GM18507 (cell line): ENCODE results near the gene PHLDB1.
"Not testable (repeated sequence)": the region's sequence is repeated elsewhere in the genome, so short reads cannot be mapped to it uniquely, and the experiment has no call there.

Experiments used
- DNase-seq: peaks from one replicate; pipeline ENCODE4 v3.0.0; 2011; ENCODE audit warnings: low read depth; ENCODE audit not compliant: insufficient read length; ENCODE audit errors: extremely low spot score
- FAIRE-seq: peaks from 2 replicates; lab custom pipeline; 2011; peaks lifted over from hg19 to GRCh38; lab: Jason Lieb, UNC

The PHLDB1 gene

DNA sequence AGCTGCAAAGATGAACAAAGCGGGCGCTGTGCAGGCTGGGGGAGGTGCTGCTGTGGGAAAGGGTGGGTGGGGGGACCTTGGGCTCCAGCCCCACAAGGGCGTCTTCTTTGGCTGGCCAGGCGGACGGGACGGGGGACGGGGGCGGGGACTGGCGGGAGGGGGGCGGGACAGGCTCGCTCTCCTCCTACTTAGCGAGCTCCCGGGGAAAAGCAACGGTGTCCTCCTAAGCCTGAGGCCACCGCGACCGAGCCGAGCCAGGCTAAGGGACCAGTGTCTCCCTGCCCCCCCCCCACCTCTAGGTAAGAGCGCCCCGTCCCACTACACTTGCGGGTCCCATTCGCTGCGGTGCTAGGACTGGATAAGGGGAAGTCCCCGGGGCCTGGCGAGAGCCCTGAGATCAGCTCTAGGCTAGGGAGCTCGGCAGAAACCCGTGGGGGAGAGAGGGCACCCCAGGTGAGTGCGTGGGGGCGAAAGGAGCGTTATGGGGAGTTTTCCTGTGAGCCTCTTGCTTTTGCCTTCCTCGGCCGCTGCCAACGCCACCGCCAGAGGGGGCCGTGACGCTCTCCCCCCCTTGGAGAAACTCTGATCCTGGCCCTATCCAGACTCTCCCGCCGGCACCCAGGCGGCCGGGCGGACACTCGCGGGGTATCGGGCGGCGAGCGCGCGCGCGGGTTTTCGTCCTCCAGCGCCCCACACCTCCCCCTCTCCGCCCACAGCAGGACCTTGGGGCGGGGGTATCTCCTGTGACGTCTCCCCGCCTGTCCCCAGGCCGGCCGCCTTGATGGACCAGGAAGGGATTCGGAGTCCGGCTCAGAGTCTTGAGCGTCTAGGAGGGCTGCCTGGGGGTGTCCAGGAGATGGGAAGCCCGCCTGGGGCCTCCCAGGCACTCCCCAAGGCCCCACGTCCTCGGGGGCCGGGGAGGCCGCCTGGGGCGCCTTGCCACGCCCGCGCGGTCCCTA is at the start of gene PHLDB1:
Gene PHLDB1 (plus strand): TSS at position 215 of the 959 bp plus-strand sequence. CDS start 6,222 bp downstream, outside the sequence.
- no peak for DNase-seq
- no peak for FAIRE-seq

DNA sequence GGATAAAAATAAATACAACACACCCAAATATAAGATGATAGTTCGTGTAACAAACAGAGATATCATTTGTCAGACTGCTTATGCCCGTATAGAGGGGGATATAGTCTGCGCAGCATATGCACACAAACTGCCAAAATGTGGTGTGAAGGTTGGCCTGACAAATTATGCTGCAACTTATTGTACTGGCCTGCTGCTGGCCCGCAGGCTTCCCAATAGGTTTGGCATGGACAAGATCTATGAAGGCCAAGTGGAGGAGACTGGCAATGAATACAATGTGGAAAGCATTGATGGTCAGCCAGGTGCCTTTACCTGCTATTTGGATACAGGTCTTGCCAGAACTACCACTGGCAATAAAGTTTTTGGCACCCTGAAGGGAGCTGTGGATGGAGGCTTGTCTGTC is 46.6 kb upstream of the PHLDB1 start:
- no peak for DNase-seq
- no peak for FAIRE-seq

DNA sequence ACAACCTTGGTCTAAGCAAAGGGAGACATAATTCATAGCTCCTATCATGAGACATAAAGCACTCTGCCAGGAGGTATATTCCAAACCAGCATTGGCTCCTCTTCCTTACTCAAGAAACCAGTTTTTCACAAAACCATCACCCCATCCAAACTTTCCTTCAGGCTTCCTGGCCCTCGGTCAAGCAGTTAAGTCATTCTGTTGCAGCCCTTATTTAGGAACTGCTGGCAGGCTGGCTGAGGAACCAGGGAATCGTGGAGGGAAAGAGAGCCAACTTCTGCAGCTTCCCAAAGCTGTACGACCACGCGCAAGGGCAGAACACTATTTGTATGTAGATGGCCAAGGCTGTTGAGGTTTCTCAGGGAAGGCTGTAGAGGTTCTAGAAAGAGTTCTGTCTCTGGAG is 42.4 kb upstream of the PHLDB1 start:
- DNase-seq (no peak), FAIRE-seq (no peak)

DNA sequence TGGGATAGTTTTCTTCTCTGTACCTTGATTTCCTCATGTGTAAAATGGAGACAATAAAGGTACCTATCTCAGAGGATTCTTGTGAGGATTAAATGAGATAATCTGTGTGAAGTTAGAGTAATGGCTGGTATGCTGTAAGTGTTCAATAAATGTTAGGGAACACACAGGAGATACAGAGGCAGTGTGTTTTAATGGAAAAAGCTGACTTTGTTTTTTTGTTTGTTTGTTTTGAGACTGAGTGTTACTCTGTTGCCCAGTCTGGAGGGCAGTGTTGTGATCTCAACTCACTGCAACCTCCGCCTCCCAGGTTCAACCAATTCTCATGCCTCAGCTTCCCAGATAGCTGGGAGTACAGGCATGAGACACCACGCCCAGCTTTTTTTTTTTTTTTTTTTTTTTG is 37.7 kb upstream of the PHLDB1 start:
- DNase-seq (no peak), FAIRE-seq (no peak)

DNA sequence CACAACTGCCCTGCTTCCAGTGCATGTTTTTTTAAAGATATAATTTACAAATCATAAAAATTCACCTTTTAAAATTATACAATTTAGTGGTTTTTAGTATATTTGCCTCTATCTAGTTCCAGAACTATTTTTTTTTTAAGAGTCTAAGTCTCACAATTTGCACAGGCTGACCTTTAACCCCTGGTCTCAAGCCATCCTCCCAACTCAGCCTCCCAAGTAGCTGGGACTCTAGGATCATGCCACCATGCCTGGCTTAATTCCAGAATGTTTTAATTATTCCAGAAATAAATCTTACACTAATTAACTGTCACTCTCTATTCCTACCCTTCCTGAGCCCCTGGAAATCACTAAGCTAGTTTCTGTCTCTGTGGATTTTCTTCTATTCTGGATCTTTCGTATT is 36.6 kb upstream of the PHLDB1 start:
- FAIRE-seq, result no peak
- no peak for DNase-seq

DNA sequence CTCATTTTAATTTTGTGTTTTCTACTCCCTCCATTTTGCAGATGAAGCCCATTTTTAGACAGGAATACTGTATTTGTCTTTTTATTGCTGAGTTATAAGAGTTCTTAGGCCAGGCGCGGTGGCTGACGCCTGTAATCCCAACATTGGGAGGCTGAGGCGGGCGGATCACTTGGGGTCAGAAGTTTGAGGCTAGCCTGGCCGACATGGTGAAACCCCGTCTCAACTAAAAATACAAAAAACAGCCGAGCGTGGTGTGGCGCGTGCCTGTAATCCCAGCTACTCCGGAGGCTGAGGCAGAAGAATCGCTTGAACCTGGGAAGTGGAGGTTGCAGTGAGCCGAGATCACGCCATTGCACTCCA is 35.7 kb upstream of the PHLDB1 start:
- DNase-seq, FAIRE-seq: not testable (repeated sequence)

DNA sequence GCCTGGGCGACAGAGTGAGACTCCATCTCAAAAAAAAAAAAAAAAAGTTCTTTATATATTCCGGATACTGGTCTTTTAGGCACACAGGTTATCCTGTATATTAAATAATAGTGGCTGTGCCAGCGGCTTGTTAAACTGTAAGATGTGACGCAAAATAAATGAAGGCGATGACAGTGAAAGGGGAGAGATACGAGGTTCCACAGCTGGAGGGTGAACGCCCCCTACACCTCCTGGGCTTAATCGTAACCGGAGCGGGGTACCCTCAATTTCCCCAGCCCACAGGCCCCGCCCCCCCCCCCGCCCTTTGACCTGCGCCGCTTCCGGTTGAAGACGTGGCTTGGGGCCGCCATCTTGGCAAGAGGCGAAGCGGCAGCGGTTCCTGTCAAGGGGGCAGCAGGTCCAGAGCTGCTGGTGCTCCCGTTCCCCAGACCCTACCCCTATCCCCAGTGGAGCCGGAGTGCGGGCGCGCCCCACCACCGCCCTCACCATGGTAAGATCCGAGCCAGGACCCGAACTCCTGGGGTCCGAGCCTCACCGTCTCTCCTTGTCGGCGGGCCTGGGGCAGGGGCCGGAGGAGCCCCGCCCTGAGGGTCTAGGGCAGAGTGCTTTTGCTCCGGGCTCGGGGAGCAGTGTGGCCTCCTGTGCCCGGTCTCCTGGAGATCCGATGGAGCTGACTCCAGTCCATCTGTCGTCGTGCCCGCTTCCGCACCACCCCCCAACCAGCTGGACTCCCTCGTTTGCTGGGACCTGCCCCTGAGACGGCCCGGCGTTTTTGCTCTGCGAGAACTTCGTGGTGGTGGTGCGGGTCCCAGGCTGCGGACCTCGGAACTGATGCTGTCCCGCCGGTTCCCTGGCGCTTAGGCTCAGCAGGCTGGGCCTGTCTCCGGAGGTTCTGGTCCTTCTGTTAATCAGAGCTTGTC is 35.1 kb upstream of the PHLDB1 start, which contains the start of gene ARCN1:
Gene ARCN1 (plus strand): TSS at position 349 of the 920 bp plus-strand sequence. CDS start 139 bp downstream, at position 488.
- DNase-seq, result peak; percentile 76
- peak; percentile 76 for FAIRE-seq

DNA sequence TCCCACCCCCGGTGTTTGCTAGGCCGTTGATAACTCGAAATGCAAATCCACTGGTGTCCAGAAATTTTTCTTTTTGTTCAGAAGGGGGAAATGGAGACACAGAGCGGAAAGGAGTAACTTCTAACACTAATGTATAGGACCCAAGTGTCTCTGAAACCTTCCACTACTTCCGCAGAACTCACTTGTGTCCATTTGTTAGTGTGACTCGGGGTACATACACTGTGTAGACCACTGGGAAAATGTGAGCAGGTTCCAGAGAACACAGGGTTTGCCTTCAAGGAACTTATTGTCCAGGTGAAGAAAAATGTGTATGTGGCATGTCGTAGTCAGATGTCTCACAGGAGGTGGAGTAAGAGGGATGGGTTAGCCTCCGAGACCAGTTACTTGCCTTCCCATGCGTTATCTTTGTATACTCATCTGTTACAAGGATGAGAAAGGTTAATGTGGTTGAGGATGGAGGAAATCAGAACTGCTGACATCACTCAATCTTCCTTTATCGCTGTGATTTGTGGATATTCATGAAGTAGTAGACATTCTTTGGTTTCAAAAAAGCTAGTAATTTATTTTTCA is 34.3 kb upstream of the PHLDB1 start:
- no peak for DNase-seq
- peak; percentile 50 for FAIRE-seq

DNA sequence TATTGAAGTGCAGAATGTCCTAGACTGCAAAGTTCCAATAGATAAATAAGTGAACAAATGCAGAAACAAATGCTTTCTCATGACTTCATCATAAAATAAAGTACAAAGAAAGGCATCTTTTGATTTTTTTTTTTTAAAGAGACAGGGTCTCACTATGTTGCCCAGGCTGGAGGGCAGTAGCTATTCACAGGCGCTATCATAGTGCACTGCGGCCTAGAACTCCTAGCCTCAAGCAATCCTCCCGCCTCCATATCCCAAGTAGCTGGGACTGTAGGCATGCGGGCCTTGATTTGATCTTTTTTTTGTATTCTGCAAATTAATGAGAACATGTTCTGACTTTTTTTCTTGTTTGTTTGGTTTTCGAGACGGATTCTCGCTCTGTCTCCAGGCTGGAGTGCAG is 32.8 kb upstream of the PHLDB1 start:
- DNase-seq (no peak), FAIRE-seq (no peak)

DNA sequence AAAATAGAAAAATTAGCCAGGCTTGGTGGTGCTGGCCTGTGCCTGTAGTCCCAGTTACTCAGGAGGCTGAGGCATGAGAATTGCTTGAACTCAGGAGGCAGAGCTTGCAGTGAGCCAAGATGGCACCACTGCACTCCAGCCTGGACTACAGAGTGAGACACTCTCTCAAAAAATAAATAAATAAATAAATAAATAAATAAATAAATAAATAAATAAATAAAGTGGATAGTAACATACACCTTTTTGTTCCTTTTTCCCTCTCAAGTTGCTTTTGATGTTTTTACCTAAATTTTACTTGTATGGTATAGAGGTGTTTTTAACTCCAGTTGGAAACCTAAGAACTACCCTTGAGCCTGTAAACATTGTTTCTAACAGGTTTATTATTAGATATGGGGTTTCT is 29.4 kb upstream of the PHLDB1 start:
- not testable (repeated sequence) for DNase-seq, FAIRE-seq

DNA sequence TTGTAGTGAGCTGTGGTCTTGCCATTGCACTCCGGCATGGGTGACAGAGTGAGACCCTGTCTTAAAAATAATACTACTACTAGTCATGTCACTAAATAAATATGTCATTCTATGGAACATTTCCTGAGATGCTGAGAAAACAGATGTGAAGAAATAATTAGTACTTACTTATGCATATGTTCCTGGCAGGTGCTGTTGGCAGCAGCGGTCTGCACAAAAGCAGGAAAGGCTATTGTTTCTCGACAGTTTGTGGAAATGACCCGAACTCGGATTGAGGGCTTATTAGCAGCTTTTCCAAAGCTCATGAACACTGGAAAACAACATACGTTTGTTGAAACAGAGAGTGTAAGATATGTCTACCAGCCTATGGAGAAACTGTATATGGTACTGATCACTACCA is 26.4 kb upstream of the PHLDB1 start:
- DNase-seq (no peak), FAIRE-seq (no peak)

DNA sequence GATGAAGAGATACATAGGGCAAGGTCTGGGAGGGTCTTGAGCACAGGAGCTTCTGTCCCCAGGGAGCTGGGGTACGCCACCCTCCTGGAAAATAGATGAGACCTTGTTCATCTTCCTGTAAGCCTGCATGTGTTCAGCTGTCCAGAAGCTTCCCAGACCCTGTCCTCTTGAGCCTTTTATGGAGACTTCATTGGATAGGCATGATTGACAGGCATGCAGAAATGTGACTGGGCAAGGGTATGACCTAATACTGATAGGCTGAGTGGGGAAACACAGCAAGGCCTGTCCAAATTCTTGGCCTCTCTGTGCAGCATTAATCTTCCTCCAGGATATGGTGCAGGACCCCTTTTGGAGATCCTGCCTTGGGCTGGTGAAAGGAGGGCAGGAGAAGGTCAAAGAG is 19.5 kb upstream of the PHLDB1 start:
- FAIRE-seq (no peak), DNase-seq (no peak)

DNA sequence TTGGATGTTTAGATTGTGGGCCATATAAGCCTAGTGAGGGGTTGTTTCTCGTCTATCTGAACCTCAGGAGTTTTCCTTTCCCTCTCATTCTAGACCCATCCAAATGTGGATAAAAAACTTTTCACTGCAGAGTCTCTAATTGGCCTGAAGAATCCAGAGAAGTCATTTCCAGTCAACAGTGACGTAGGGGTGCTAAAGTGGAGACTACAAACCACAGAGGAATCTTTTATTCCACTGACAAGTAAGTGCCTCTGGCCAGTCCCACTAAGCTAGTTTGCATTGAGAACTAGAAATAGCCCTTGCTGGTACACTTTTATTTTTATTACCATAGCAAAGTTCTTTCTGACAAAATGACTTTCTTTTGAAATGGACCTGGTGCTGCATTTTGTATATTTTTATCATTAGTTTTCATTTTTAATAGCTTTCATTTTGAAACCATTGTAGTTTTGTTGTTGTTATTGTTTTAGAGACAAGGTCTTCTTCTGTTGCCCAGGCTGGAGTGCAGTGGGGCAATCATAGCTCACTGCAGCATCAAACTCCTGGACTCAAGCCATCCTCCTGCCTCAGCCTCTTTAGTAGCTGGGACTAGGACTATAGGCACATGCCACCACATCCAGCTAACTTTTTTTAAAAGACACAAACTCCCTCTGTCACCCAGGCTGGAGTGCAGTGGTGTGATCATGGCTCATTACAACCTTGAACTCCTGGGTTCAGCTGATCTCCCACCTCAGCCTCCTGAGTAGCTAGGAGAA is 14.6 kb upstream of the PHLDB1 start:
- no peak for DNase-seq
- no peak for FAIRE-seq

DNA sequence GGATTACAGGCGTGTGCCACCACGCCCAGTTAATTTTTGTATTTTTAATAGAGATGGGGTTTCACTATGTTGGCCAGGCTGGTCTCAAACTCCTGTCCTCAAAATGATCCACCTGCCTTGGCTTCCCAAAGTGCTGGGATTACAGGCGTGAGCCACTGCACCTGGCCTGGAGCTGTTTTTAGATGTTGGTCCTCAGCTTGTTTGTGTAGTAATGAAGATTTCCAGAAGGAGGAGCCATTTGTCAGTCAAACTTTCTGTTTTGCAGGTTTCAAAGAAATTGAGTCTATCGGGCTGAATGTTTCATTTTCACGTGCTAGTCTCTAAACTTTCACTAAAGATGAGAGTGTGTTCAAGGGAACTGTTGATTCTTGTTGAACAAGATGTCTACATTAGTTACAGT is 12.4 kb upstream of the PHLDB1 start:
- not testable (repeated sequence) for DNase-seq
- FAIRE-seq, result peak; percentile 51

DNA sequence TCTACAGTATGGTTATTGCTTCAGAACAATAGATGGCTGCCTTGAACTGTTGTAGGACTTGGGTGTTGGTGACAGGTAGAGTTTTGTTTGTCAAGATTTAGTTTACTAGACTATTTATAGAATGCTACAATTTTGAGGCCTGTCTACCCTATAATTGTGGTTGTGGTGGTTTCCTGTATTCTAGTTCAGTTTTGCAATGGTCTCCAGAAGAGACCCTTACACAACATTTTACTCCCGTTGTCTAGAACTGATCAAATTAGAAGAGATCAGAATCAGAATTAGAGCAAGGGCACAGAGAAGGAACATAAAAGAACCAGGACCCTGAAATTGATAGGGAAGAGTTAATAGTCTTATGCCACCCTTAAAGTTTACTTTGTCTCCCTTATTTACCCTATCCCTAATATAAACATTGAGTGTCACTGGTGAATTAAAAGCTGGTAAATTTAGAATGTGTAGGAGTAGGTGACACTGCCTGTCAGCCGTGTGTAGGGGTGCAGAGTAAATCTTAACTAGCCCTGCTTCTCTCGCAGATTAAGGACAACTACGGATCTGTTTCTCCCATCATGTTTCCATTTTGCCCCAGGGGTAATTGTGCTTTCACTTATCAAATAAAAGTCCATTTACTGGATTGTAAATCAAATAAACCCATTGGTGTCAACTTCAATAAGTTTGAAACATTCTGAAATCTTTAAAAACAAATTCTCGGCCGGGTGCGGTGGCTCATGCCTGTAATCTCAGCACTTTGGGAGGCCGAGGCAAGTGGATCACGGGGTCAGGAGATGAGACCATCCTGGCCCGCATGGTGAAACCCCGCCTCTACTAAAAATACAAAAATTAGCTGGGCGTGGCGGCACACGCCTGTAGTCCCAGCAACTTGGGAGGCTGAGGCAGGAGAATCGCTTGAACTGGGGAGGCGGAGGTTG is 10.9 kb upstream of the PHLDB1 start:
- FAIRE-seq (no peak), DNase-seq (no peak)

DNA sequence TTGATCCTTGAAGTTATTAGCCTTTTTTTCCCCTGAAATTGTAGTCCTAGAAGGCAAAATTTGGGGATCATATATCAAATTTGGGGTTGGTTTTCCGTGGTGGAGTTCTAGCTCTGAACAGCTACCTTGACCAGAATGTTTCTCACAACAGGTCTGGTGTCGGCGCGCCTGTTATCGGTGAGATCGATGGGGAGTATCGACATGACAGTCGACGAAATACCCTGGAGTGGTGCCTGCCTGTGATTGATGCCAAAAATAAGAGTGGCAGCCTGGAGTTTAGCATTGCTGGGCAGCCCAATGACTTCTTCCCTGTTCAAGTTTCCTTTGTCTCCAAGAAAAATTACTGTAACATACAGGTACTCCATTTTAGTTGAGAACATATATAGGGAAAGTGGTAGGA is 9.9 kb upstream of the PHLDB1 start:
- no peak for FAIRE-seq

DNA sequence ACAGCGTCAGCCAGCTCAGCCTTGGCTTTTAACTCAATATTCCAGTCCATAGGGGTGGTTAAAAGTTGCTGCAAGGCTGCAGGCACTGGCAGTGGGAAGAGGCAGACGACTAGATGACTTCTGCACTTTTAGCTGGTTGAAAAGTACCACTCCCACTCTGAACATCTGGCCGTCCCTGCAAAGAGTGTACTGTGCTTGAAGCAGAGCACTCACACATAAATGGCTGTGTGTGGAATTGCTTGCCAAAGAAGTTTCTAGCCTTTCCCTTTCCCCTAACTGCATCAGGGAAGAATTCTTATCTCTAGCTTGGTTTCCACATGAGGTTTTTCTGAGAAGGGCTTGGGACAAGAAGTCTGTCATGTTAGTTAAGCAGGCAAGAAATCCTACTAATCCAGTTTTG is 5.1 kb upstream of the PHLDB1 start:
- DNase-seq (no peak), FAIRE-seq (no peak)

More for the DNA sequence above, 9.9 kb upstream of the PHLDB1 start:
- DNase-seq, result no peak

DNA sequence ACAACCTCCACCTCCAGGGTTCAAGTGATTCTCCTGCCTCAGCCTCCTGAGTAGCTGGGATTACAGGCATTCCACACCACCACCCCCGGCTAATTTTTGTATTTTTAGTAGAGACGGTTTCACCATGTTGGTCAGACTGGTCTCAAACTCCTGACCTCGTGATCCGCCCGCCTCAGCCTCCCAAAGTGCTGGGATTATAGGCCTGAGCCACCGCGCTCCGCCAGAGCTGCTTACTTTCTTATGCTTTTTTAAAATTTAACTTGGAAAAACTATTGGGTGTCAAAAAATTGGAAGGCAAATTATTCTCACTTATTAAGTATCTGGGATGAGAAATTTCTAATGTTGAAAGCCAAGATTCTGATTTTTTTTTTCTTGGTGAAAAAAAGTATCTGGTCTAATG is 3.7 kb upstream of the PHLDB1 start:
- FAIRE-seq, DNase-seq: not testable (repeated sequence)
